IPS-18a (cell line): ENCODE measurements around the gene HOXB3.

ENCODE experiments used
- H3K27ac ChIP-seq: one replicate; pipeline ENCODE4 v1.5.1; 2013; ENCODE audit warnings: low read length
- H3K27me3 ChIP-seq: one replicate; pipeline ENCODE4 v1.6.1; 2013; ENCODE audit warnings: mild to moderate bottlenecking, low read length; ENCODE audit not compliant: control insufficient read depth, insufficient read depth
- H3K36me3 ChIP-seq: one replicate; pipeline ENCODE4 v1.6.1; 2013; ENCODE audit warnings: low read depth, low read length; ENCODE audit not compliant: control insufficient read depth
- H3K4me1 ChIP-seq: one replicate; pipeline ENCODE4 v1.6.1; 2013; ENCODE audit warnings: low read depth, low read length; ENCODE audit not compliant: control insufficient read depth
- H3K4me3 ChIP-seq: one replicate; pipeline ENCODE4 v1.5.1; 2013; ENCODE audit warnings: low read length
- H3K9ac ChIP-seq: one replicate; pipeline ENCODE4 v1.6.1; 2013; ENCODE audit warnings: mild to moderate bottlenecking, low read length, moderate library complexity
- H3K9me3 ChIP-seq: one replicate; pipeline ENCODE4 v1.6.1; 2013; ENCODE audit warnings: low read depth, low read length; ENCODE audit not compliant: control insufficient read depth

Gene HOXB3

GRCh38 chr17:48623583-48623982 is 33.5 kb upstream of the HOXB3 start:
- H3K9me3 ChIP-seq, result no peaks in the 10 kb centered on the region
- no peak overlapping the region for H3K27ac ChIP-seq
- H3K9ac ChIP-seq, result no peak overlapping the region
- H3K4me3 ChIP-seq, result no peak overlapping the region
- peaks cover 100% of the 10 kb centered on the region for H3K27me3 ChIP-seq
- H3K4me1 ChIP-seq, result no peaks in the 10 kb centered on the region
- no peaks in the 10 kb centered on the region for H3K36me3 ChIP-seq

DNA sequence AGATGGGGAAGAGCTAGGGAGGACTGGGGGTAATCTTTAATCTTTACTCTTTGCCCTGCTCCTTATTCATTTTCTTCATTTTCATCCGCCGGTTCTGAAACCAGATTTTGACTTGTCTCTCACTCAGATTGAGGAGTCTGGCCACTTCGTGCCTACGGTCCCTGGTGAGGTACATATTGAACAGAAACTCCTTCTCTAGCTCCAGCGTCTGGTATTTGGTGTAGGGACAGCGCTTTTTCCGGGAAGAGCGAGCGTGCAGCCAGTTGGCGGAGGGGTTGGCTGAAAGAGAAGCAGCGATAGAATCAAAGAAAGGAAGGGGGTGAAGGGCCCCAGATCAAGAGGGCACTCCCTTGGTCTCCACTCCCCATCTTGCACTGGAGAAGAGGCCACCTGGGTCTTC is 32.8 kb upstream of the HOXB3 start:
- Histone ChIP-seq H3K27me3 (peaks cover 100% of the 10 kb centered on the region), H3K27ac (no peak overlapping the region), H3K4me1 (no peaks in the 10 kb centered on the region), H3K4me3 (no peak overlapping the region), H3K9ac (no peak overlapping the region), H3K36me3 (no peaks in the 10 kb centered on the region), H3K9me3 (no peaks in the 10 kb centered on the region)

GRCh38 chr17:48621410-48622392 is 31.7 kb upstream of the HOXB3 start:
- H3K4me1 ChIP-seq, result no peaks in the 10 kb centered on the region
- H3K27ac ChIP-seq, result no peak overlapping the region
- H3K36me3 ChIP-seq, result no peaks in the 10 kb centered on the region
- H3K9ac ChIP-seq, result no peak overlapping the region
- H3K4me3 ChIP-seq, result no peak overlapping the region
- H3K27me3 ChIP-seq, result peaks cover 100% of the 10 kb centered on the region
- no peaks in the 10 kb centered on the region for H3K9me3 ChIP-seq

DNA sequence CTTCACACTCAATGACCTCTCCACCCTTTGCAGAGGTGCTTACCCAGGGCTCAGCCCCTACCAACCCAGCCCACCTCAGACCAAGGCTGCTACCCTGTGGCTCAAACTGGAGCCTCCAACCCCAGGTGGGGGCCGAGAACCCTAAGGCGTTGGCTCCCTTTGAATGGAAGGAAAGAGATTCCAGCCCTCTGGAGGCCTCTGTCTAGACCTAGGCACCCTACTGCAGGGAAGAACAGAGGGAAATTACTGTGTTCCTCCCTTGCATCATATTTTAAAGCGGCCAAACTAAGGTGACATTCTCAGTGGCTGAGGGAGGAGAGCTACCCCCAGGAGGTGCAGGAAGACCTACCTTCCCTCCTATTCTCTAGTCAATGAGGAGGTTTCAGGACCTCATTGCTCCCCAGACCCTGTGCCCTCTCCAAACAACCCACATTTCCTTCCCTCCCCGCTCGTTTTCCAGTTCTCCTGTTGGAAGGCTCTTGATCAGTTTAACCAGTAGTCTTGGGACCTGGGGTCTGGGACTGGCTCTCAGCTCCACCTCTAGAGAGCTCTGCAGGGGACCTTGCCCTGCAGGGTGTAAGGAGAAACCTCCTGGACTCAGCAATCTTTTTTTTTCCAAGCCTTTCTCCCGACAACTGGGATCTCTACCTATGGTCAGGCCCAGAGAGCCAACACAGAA is 30.6 kb upstream of the HOXB3 start:
- Histone ChIP-seq H3K9me3 (no peaks in the 10 kb centered on the region), H3K27me3 (peaks cover 100% of the 10 kb centered on the region), H3K4me3 (no peak overlapping the region), H3K9ac (no peak overlapping the region), H3K4me1 (no peaks in the 10 kb centered on the region), H3K27ac (no peak overlapping the region), H3K36me3 (no peaks in the 10 kb centered on the region)

- Histone ChIP-seq H3K9me3 (no peaks in the 10 kb centered on the region), H3K36me3 (no peaks in the 10 kb centered on the region), H3K4me1 (no peaks in the 10 kb centered on the region), H3K27me3 (peaks cover 100% of the 10 kb centered on the region), H3K27ac (no peak overlapping the region), H3K4me3 (no peak overlapping the region), H3K9ac (no peak overlapping the region)
Observed at GRCh38 chr17:48619826-48620449, 29.9 kb upstream of the HOXB3 start.

- H3K9ac ChIP-seq, result no peak overlapping the region
- peaks cover 100% of the 10 kb centered on the region for H3K27me3 ChIP-seq
- H3K4me3 ChIP-seq, result peak overlapping the region; percentile 4
- H3K36me3 ChIP-seq, result no peaks in the 10 kb centered on the region
- H3K9me3 ChIP-seq, result no peaks in the 10 kb centered on the region
- H3K4me1 ChIP-seq, result no peaks in the 10 kb centered on the region
- no peak overlapping the region for H3K27ac ChIP-seq
Observed at GRCh38 chr17:48618256-48618896, 28.3 kb upstream of the HOXB3 start.

- Histone ChIP-seq H3K36me3 (no peaks in the 10 kb centered on the region), H3K9me3 (no peaks in the 10 kb centered on the region), H3K27ac (no peak overlapping the region), H3K4me1 (no peaks in the 10 kb centered on the region), H3K27me3 (peaks cover 100% of the 10 kb centered on the region), H3K4me3 (no peak overlapping the region), H3K9ac (no peak overlapping the region)
Observed at GRCh38 chr17:48617471-48618255, 27.6 kb upstream of the HOXB3 start.

DNA sequence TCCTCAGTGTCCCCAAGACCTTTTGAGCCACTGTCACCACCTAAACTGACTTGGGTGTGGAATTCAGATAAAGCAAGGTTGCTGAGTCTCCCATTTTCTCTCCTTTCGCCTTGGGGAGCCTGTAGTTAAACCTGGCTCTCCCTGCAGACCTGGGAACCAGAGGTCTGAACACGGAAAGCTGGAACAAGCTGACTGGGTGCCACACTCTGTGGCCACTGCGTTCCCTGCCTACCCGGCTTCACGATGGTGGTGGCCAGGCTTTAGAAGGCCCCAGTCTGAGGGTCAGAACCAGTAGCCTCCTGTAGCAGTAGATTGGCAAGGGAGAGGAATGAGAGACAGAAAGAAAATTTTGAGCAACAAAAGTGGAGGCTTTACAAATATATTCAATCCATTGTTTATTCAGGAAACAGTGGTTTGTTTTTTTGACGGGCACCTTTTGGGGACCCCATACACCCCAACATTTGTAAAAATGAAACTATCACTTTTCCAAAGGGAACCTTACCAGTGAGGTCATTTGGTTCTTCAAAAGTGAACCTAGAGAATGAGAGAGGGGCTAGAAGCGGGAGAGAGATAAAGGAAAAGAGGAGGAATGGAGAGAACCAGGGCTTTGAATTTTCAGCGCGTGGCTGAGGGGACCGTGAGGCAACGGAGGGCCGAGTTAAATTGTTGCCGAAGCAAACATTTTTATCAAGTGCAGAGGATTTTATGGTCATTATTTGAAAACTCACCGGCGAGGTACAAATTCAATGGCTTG is 26.9 kb upstream of the HOXB3 start:
- H3K27ac ChIP-seq, result no peak overlapping the region
- no peaks in the 10 kb centered on the region for H3K4me1 ChIP-seq
- no peak overlapping the region for H3K9ac ChIP-seq
- H3K27me3 ChIP-seq, result peaks cover 100% of the 10 kb centered on the region
- H3K4me3 ChIP-seq, result no peak overlapping the region
- H3K9me3 ChIP-seq, result no peaks in the 10 kb centered on the region
- no peaks in the 10 kb centered on the region for H3K36me3 ChIP-seq

DNA sequence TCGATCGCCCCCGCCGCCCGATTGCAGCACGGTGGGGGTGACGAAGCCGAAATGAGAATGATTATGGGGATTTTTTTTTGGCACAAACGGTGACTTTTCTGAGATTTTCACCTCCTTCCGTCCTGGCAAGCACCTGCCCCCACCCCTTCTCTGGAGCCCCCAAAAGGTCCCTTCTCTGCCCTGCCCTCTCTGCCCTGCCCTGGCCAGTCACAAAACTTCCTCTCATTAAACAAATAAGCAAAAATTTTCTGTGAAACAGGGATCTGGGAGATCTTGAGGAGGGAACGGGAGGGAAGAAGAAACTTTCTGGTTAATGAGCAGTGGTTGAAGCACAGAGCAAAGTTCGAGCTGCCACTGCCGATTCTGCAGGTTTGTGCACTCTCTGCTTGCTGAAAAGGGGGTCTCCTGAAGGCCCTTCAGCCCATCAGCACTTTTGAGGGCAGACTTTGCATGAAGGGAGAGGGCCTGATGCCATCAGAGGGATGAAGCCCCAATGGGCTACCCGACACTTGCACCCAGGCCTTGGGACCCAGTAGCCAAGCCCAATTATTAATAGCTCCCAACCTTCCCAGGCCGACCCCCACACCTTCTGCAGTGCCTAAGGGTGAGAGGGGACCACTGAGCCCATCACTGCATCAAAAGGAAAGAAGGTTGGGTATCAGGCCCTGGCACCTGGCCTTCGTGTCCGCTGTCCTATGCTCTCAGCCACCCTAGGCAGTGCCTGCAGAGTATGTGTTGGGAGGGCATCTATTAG is 26.1 kb upstream of the HOXB3 start:
- Histone ChIP-seq H3K4me3 (no peak overlapping the region), H3K27me3 (peaks cover 100% of the 10 kb centered on the region), H3K9ac (no peak overlapping the region)

More for the DNA sequence above, 26.1 kb upstream of the HOXB3 start:
- H3K9me3 ChIP-seq, result no peaks in the 10 kb centered on the region
- H3K36me3 ChIP-seq, result no peaks in the 10 kb centered on the region
- no peak overlapping the region for H3K27ac ChIP-seq
- no peaks in the 10 kb centered on the region for H3K4me1 ChIP-seq
